ENCODE data around the gene WDR26. TPM values are rescaled to one million over a fixed set of nuclear protein-coding genes. Genes with fewer than 3 reads are reported as not detected.
"Not testable (repeated sequence)": the region's sequence is repeated elsewhere in the genome, so short reads cannot be mapped to it uniquely, and the experiment has no call there.

Gene WDR26
- total RNA-seq, 4 donors from 2014 or later: 45.9 to 76.9 (median 65.7) TPM

GRCh38 chr1:224348137-224348536, 86.5 kb downstream of the WDR26 start:
- TF ChIP-seq POLR2A (IDR thresholded peaks at IDR 0.05) (no peak), CTCF (IDR thresholded peaks at IDR 0.05) (no peak)
- intact Hi-C loops (cut with DNase I; ENCODE audit: low total_unique reads): no loop called here
- Histone ChIP-seq H3K27ac (no peak overlapping the region), H3K4me3 (no peak overlapping the region), H3K4me1 (no peaks in the 10 kb centered on the region), H3K27me3 (no peaks in the 10 kb centered on the region), H3K9me3 (peaks cover 0 to 12% of the 10 kb centered on the region in 2 donors), H3K36me3 (no peaks in the 10 kb centered on the region)
- DNase-seq: no peak

GRCh38 chr1:224343679-224344078, 90.9 kb downstream of the WDR26 start:
- Histone ChIP-seq H3K27ac (no peak overlapping the region), H3K4me3 (no peak overlapping the region)
- no peak for DNase-seq

GRCh38 chr1:224340453-224341384, 93.9 kb downstream of the WDR26 start:
- H3K4me1 ChIP-seq; H3K36me3 ChIP-seq; DNase-seq; H3K27me3 ChIP-seq; H3K27ac ChIP-seq; intact Hi-C loops (cut with DNase I; ENCODE audit: low total_unique reads): not testable (repeated sequence)
- peaks cover 0 to 12% of the 10 kb centered on the region in 2 donors for H3K9me3 ChIP-seq
- H3K4me3 ChIP-seq: peak overlapping the region in 1 of 2 donors; percentile 24

More at GRCh38 chr1:224343679-224344078, 90.9 kb downstream of the WDR26 start:
- no peak for TF ChIP-seq CTCF (IDR thresholded peaks at IDR 0.05)
- TF ChIP-seq POLR2A (IDR thresholded peaks at IDR 0.05): no peak
- Histone ChIP-seq H3K4me1 (no peaks in the 10 kb centered on the region), H3K9me3 (peaks cover 0 to 12% of the 10 kb centered on the region in 2 donors), H3K36me3 (no peaks in the 10 kb centered on the region), H3K27me3 (no peaks in the 10 kb centered on the region)
- intact Hi-C loops (cut with DNase I; ENCODE audit: low total_unique reads): no loop called here

- no peak for DNase-seq
- H3K36me3 ChIP-seq: no peaks in the 10 kb centered on the region
- H3K4me1 ChIP-seq: no peaks in the 10 kb centered on the region
- H3K4me3 ChIP-seq: no peak overlapping the region
- TF ChIP-seq POLR2A (IDR thresholded peaks at IDR 0.05): no peak
- no peak for TF ChIP-seq CTCF (IDR thresholded peaks at IDR 0.05)
- peaks cover 0 to 11% of the 10 kb centered on the region in 2 donors for H3K9me3 ChIP-seq
- H3K27ac ChIP-seq: no peak overlapping the region
- H3K27me3 ChIP-seq: no peaks in the 10 kb centered on the region
- intact Hi-C loops (cut with DNase I; ENCODE audit: low total_unique reads): loop anchor here (10.0 kb wide), 1 partner anchor 225 kb away; the partner anchor contains the start of gene FBXO28
These were observed 95.1 kb downstream of the WDR26 start for GRCh38 chr1:224339442-224340033.

GRCh38 chr1:224338150-224338838, 96.3 kb downstream of the WDR26 start:
- no peak for TF ChIP-seq CTCF (IDR thresholded peaks at IDR 0.05)
- TF ChIP-seq POLR2A (IDR thresholded peaks at IDR 0.05): no peak
- Histone ChIP-seq H3K27ac (no peak overlapping the region), H3K27me3 (no peaks in the 10 kb centered on the region), H3K36me3 (no peaks in the 10 kb centered on the region), H3K4me3 (no peak overlapping the region), H3K4me1 (no peaks in the 10 kb centered on the region), H3K9me3 (no peaks in the 10 kb centered on the region)
- intact Hi-C loops (cut with DNase I; ENCODE audit: low total_unique reads): loop anchor here (10.0 kb wide), 1 partner anchor 223 kb away; the partner anchor contains the start of gene FBXO28
- DNase-seq: no peak

Small RNAs within 50 kb of the gene (microRNA-seq; reads per million reads assigned to microRNA genes)
- gene MIR4742 (ENCODE audit: borderline microRNAs expressed, borderline replicate concordance): not detected

Small RNAs within 50 kb of the gene (small RNA-seq; reads per million reads assigned to genes)
- not detected for gene MIR4742

Other genes starting within 250 kb of the WDR26 start
- 10 to 100 TPM in 3 of 4 donors, 1 to 10 TPM in 1; 2.6 to 45.2 (median 28.9) TPM for gene NVL, start 104.6 kb downstream of the WDR26 start, total RNA-seq
- gene CNIH4, start 77.9 kb downstream of the WDR26 start, total RNA-seq: 10 to 100 TPM; 28.9 to 51.2 (median 42.6) TPM
- gene CNIH3, start 181.5 kb upstream of the WDR26 start, total RNA-seq: 1 to 10 TPM in 2 of 4 donors, not detected in 2; 6.2 to 6.3 TPM